ENCODE results near the gene FBXO46. TPM values are rescaled to one million over a fixed set of nuclear protein-coding genes. Genes with fewer than 3 reads are reported as not detected.

FBXO46 gene
- total and polyA plus RNA-seq, 2 donors (not counting 1 experiment from before 2014, with no cell fraction given), result 19.9 to 44.5 TPM

GRCh38 chr19:45667620-45668341 is 62.9 kb downstream of the FBXO46 start, which contains the start of gene GIPR:
Gene GIPR, plus strand, starts transcription at chr19:45668221. Its CDS starts 1,300 bp downstream, at chr19:45669521.
- Histone ChIP-seq H4K20me1 (ENCODE audit: control insufficient read depth, insufficient read depth, low read length, poor library complexity, severe bottlenecking) (no peaks in the 10 kb centered on the region), H3K4me1 (ENCODE audit: control insufficient read depth in 2 of 2, insufficient read depth in 2 of 2, low read length in 2 of 2) (peaks cover 34 to 38% of the 10 kb centered on the region in 2 donors), H2AFZ (ENCODE audit: insufficient read depth, low read depth, low read length, poor library complexity, severe bottlenecking) (peak within 1 kb of the TSS; percentile 72), H3K27me3 (replicated peaks in 1 of 4; ENCODE audit: control extremely low read depth in 1 of 4, control insufficient read depth in 3 of 4, insufficient read depth in 4 of 4, low read length in 3 of 4) (peaks cover 0 to 61% (median 25%) of the 10 kb centered on the region in 4 experiments), H3K79me2 (ENCODE audit: control insufficient read depth, insufficient read depth, low read length) (no peaks in the 10 kb centered on the region), H3K4me2 (replicated peaks; ENCODE audit: low read depth, low read length, poor library complexity, severe bottlenecking) (peak within 1 kb of the TSS; percentile 89), H3K9ac (ENCODE audit: low read length) (peak within 1 kb of the TSS; percentile 71), H3K36me3 (replicated peaks in 1 of 2; ENCODE audit: control extremely low read depth in 1 of 2, control insufficient read depth in 1 of 2, extremely low read depth in 1 of 2, insufficient read depth in 2 of 2, low read length in 1 of 2) (no peaks in the 10 kb centered on the region), H3K27ac (ENCODE audit: low read length in 2 of 2) (no peak within 1 kb of the TSS), H3K4me3 (ENCODE audit: control extremely low read depth in 1 of 5, extremely low read depth in 1 of 5, insufficient read depth in 1 of 5, low read depth in 2 of 5, low read length in 4 of 5) (peak within 1 kb of the TSS; percentile 27 to 50 (median 38)), H3K9me3 (ENCODE audit: control extremely low read depth in 1 of 3, control insufficient read depth in 2 of 3, insufficient read depth in 1 of 3, low read length in 2 of 3) (peaks cover 0 to 23% (median 3%) of the 10 kb centered on the region in 3 donors)
- Mint-ChIP-seq H3K27me3 (peaks cover 36% of the 10 kb centered on the region), H3K4me3 (peak within 1 kb of the TSS; percentile 85), H3K9me3 (ENCODE audit: insufficient read depth) (no peaks in the 10 kb centered on the region), H3K27ac (peak within 1 kb of the TSS; percentile 65), H3K4me1 (peaks cover 33% of the 10 kb centered on the region)
- DNase-seq, result peak; percentile 46
- ATAC-seq (ENCODE audit: low read depth), result no peak
- ChIA-PET POLR2A (interaction anchor here (0.6 kb wide), 2 partner anchors 18 to 40 kb away, joined by 3 to 8 read pairs; no protein-coding TSS in a partner anchor), CTCF (interaction anchor here (1.4 to 3.0 kb wide), 2 partner anchors 13 to 26 kb away, joined by 5 to 11 read pairs; no protein-coding TSS in a partner anchor)
- intact Hi-C loops (cut with micrococcal nuclease), result loop anchor here (1.0 kb wide), 1 partner anchor 14 kb away; no protein-coding TSS in a partner anchor
- WGBS (ENCODE audit: insufficient coverage), result 16% methylated on average over 10 of the region's 15 CpGs
- TF ChIP-seq EZH2 (IDR thresholded peaks at IDR 0.05; ENCODE audit: borderline replicate concordance, insufficient read depth, low read depth, low read length, poor library complexity, severe bottlenecking) (no peak), CTCF (IDR thresholded peaks at IDR 0.05) (no peak)

GRCh38 chr19:45664575-45664974 is 66.1 kb downstream of the FBXO46 start:
- H3K4me3 Mint-ChIP-seq, result no peak overlapping the region
- H3K27ac Mint-ChIP-seq, result peak overlapping the region; percentile 27
- 94% methylated on average over 7 of the region's 7 CpGs for WGBS (ENCODE audit: insufficient coverage)
- ChIA-PET CTCF (interaction anchor here (1.1 kb wide), 1 partner anchor 8 kb away, joined by 4 read pairs; no protein-coding TSS in a partner anchor), POLR2A (no interaction called here)
- H3K27me3 Mint-ChIP-seq, result peaks cover 29% of the 10 kb centered on the region
- Histone ChIP-seq H3K4me3 (ENCODE audit: control extremely low read depth in 1 of 5, extremely low read depth in 1 of 5, insufficient read depth in 1 of 5, low read depth in 2 of 5, low read length in 4 of 5) (no peak overlapping the region), H3K4me1 (ENCODE audit: control insufficient read depth in 2 of 2, insufficient read depth in 2 of 2, low read length in 2 of 2) (peaks cover 23% of the 10 kb centered on the region in 2 donors), H3K27ac (ENCODE audit: low read length in 2 of 2) (no peak overlapping the region), H3K9me3 (ENCODE audit: control extremely low read depth in 1 of 3, control insufficient read depth in 2 of 3, insufficient read depth in 1 of 3, low read length in 2 of 3) (peaks cover 0 to 10% (median 0%) of the 10 kb centered on the region in 3 donors), H3K79me2 (ENCODE audit: control insufficient read depth, insufficient read depth, low read length) (no peaks in the 10 kb centered on the region), H3K9ac (ENCODE audit: low read length) (no peak overlapping the region), H2AFZ (ENCODE audit: insufficient read depth, low read depth, low read length, poor library complexity, severe bottlenecking) (no peak overlapping the region), H4K20me1 (ENCODE audit: control insufficient read depth, insufficient read depth, low read length, poor library complexity, severe bottlenecking) (no peaks in the 10 kb centered on the region), H3K4me2 (replicated peaks; ENCODE audit: low read depth, low read length, poor library complexity, severe bottlenecking) (no peak overlapping the region), H3K27me3 (replicated peaks in 1 of 4; ENCODE audit: control extremely low read depth in 1 of 4, control insufficient read depth in 3 of 4, insufficient read depth in 4 of 4, low read length in 3 of 4) (peaks cover 0 to 45% (median 20%) of the 10 kb centered on the region in 4 experiments), H3K36me3 (replicated peaks in 1 of 2; ENCODE audit: control extremely low read depth in 1 of 2, control insufficient read depth in 1 of 2, extremely low read depth in 1 of 2, insufficient read depth in 2 of 2, low read length in 1 of 2) (no peaks in the 10 kb centered on the region)
- DNase-seq (no peak), ATAC-seq (ENCODE audit: low read depth) (no peak)
- intact Hi-C loops (cut with micrococcal nuclease), result no loop called here
- no peak for TF ChIP-seq EZH2 (IDR thresholded peaks at IDR 0.05; ENCODE audit: borderline replicate concordance, insufficient read depth, low read depth, low read length, poor library complexity, severe bottlenecking)
- peaks cover 23% of the 10 kb centered on the region for H3K4me1 Mint-ChIP-seq
- H3K9me3 Mint-ChIP-seq (ENCODE audit: insufficient read depth), result no peaks in the 10 kb centered on the region
